ENCODE results near the gene POLDIP2.

POLDIP2 gene

GRCh38 chr17:28395968-28396367 lies 38.6 kb upstream of the POLDIP2 start:
- TF ChIP-seq EZH2phosphoT487 (conservative IDR thresholded peaks at IDR 0.05; ENCODE audit: low read length): no peak
- no peak for TF ChIP-seq CTCF (IDR thresholded peaks at IDR 0.05; ENCODE audit: insufficient read depth, low read length, poor library complexity, severe bottlenecking)
- H2AFZ ChIP-seq (ENCODE audit: low read depth, low read length, severe bottlenecking): no peak overlapping the region
- H3K9me2 ChIP-seq (replicated peaks; ENCODE audit: insufficient read depth, low read length): no peaks in the 10 kb centered on the region
- H3K36me3 ChIP-seq (ENCODE audit: low read length): no peaks in the 10 kb centered on the region
- H3K27me3 ChIP-seq (ENCODE audit: low read length): no peaks in the 10 kb centered on the region
- H3K9ac ChIP-seq (ENCODE audit: low read length): no peak overlapping the region
- no peak overlapping the region for H3K4me2 ChIP-seq (ENCODE audit: low read depth, low read length, poor library complexity, severe bottlenecking)
- H3K4me3 ChIP-seq (ENCODE audit: insufficient read depth, low read length, poor library complexity, severe bottlenecking): no peak overlapping the region
- no peaks in the 10 kb centered on the region for H4K20me1 ChIP-seq (ENCODE audit: low read depth, low read length)
- no peak overlapping the region for H3K27ac ChIP-seq (ENCODE audit: low read depth, low read length)
- H3K9me3 ChIP-seq (ENCODE audit: insufficient read depth, low read length): no peaks in the 10 kb centered on the region
- H3F3A ChIP-seq (ENCODE audit: insufficient read depth): no peaks in the 10 kb centered on the region
- H3K79me2 ChIP-seq (ENCODE audit: insufficient read depth, low read length): no peaks in the 10 kb centered on the region

GRCh38 chr17:28395426-28395825 lies 38.1 kb upstream of the POLDIP2 start:
- Histone ChIP-seq H3K9ac (ENCODE audit: low read length) (no peak overlapping the region), H3K4me2 (ENCODE audit: low read depth, low read length, poor library complexity, severe bottlenecking) (no peak overlapping the region), H4K20me1 (ENCODE audit: low read depth, low read length) (no peaks in the 10 kb centered on the region), H3K27ac (ENCODE audit: low read depth, low read length) (no peak overlapping the region), H3K9me3 (ENCODE audit: insufficient read depth, low read length) (no peaks in the 10 kb centered on the region), H3K4me3 (ENCODE audit: insufficient read depth, low read length, poor library complexity, severe bottlenecking) (no peak overlapping the region), H3K9me2 (replicated peaks; ENCODE audit: insufficient read depth, low read length) (no peaks in the 10 kb centered on the region), H3K27me3 (ENCODE audit: low read length) (no peaks in the 10 kb centered on the region), H3K79me2 (ENCODE audit: insufficient read depth, low read length) (no peaks in the 10 kb centered on the region), H3F3A (ENCODE audit: insufficient read depth) (no peaks in the 10 kb centered on the region), H3K36me3 (ENCODE audit: low read length) (no peaks in the 10 kb centered on the region), H2AFZ (ENCODE audit: low read depth, low read length, severe bottlenecking) (no peak overlapping the region)
- TF ChIP-seq EZH2phosphoT487 (conservative IDR thresholded peaks at IDR 0.05; ENCODE audit: low read length): no peak
- TF ChIP-seq CTCF (IDR thresholded peaks at IDR 0.05; ENCODE audit: insufficient read depth, low read length, poor library complexity, severe bottlenecking): no peak

GRCh38 chr17:28394337-28395116 lies 37.2 kb upstream of the POLDIP2 start:
- Histone ChIP-seq H3K27me3 (ENCODE audit: low read length) (no peaks in the 10 kb centered on the region), H3K9me2 (replicated peaks; ENCODE audit: insufficient read depth, low read length) (no peaks in the 10 kb centered on the region), H3K9ac (ENCODE audit: low read length) (no peak overlapping the region), H2AFZ (ENCODE audit: low read depth, low read length, severe bottlenecking) (no peak overlapping the region), H3K36me3 (ENCODE audit: low read length) (no peaks in the 10 kb centered on the region), H3K79me2 (ENCODE audit: insufficient read depth, low read length) (no peaks in the 10 kb centered on the region), H4K20me1 (ENCODE audit: low read depth, low read length) (no peaks in the 10 kb centered on the region), H3K27ac (ENCODE audit: low read depth, low read length) (no peak overlapping the region), H3K4me2 (ENCODE audit: low read depth, low read length, poor library complexity, severe bottlenecking) (no peak overlapping the region), H3K4me3 (ENCODE audit: insufficient read depth, low read length, poor library complexity, severe bottlenecking) (no peak overlapping the region), H3F3A (ENCODE audit: insufficient read depth) (no peaks in the 10 kb centered on the region), H3K9me3 (ENCODE audit: insufficient read depth, low read length) (no peaks in the 10 kb centered on the region)
- TF ChIP-seq EZH2phosphoT487 (conservative IDR thresholded peaks at IDR 0.05; ENCODE audit: low read length) (no peak), CTCF (IDR thresholded peaks at IDR 0.05; ENCODE audit: insufficient read depth, low read length, poor library complexity, severe bottlenecking) (no peak)
